Gastrocnemius medialis (tissue), 4 donors: ENCODE results near the gene UGT1A3. TPM values are rescaled to one million over a fixed set of nuclear protein-coding genes. Genes with fewer than 3 reads are reported as not detected.

Source experiments
- ATAC-seq, 2 donors: fragments of 150-250 bp; one replicate each; pipeline ENCODE4 v1.9.1; 2016
- DNase-seq, 2 donors: peaks; one replicate each; pipeline ENCODE4 v3.0.0-alpha.2; 2019
- H3K27ac ChIP-seq, 4 donors: fragments of 200-600 bp; sonication (generic); 1 replicate in 1 of 4; 2 replicates in 3 of 4; pipeline ENCODE4 v1.5.1; 2016 to 2018; ENCODE audit warnings: mild to moderate bottlenecking in 2 of 4, moderate library complexity in 1 of 4
- H3K27me3 ChIP-seq, 3 donors: fragments of 200-600 bp; sonication (generic) in 2 of 3; 1 replicate in 1 of 3; 2 replicates in 2 of 3; pipeline versions ENCODE4 v1.5.1 to v1.6.0; 2016 to 2019; ENCODE audit warnings: mild to moderate bottlenecking in 1 of 3, moderate library complexity in 1 of 3
- H3K36me3 ChIP-seq, 2 donors: fragments of 200-600 bp; sonication (generic) in 1 of 2; one replicate each; pipeline ENCODE4 v1.5.1; 2017 to 2018
- H3K4me1 ChIP-seq, 2 donors: fragments of 200-600 bp; sonication (generic) in 1 of 2; one replicate each; pipeline ENCODE4 v1.5.1; 2016 to 2017; ENCODE audit warnings: mild to moderate bottlenecking in 2 of 2
- H3K4me3 ChIP-seq, 4 donors: fragments of 200-600 bp; sonication (generic) in 3 of 4; 1 replicate in 1 of 4; 2 replicates in 3 of 4; pipeline ENCODE4 v1.5.1; 2016 to 2019; ENCODE audit warnings: mild to moderate bottlenecking in 2 of 4
- H3K9me3 ChIP-seq, 3 donors: fragments of 200-600 bp; sonication (generic) in 2 of 3; 1 replicate in 1 of 3; 2 replicates in 2 of 3; pipeline ENCODE4 v1.5.1; 2016 to 2019
- POLR2A ChIP-seq, 2 donors: fragments of 450-650 bp; IDR thresholded peaks; one replicate each; pipeline ENCODE4 v1.6.1; 2017; ENCODE audit warnings: antibody characterized with exemption in 2 of 2, mild to moderate bottlenecking in 2 of 2, moderate library complexity in 2 of 2
- in situ Hi-C, 4 donors: fragments of 200-750 bp; cut with MboI; loops; one replicate each; pipeline versions ENCODE4 v1.15.0 to v1.8.0; 2017; ENCODE audit warnings: low sequenced_read_pairs in 4 of 4
- intact Hi-C: fragments of 100-400 bp; cut with DNase I; formaldehyde crosslinking; loops from one replicate; pipeline ENCODE4 v1.15.1; 2023; ENCODE audit warnings: low total_unique reads
- total RNA-seq, 4 donors: library from RNA; depleted of rRNA; stranded (reverse); fragments of >200 nt; gene quantifications; one replicate each; pipeline versions ENCODE4 v1.1.0 to v1.2.3, GENCODE V29; 2016
- TF ChIP-seq, protein P1 (sequence below), 5 experiments: fragments of 450-650 bp in 3 of 5; fragments of 200-600 bp in 2 of 5; sonication (generic) in 2 of 5; IDR thresholded peaks in 4 of 5; conservative IDR thresholded peaks in 1 of 5; 1 replicate in 4 of 5; 2 replicates in 1 of 5; pipeline ENCODE4 v1.5.1; 2016 to 2019; ENCODE audit warnings: antibody characterized with exemption in 5 of 5, mild to moderate bottlenecking in 3 of 5, moderate library complexity in 3 of 5

The UGT1A3 gene
- total RNA-seq, 4 donors from 2014 or later, result 0.16 TPM; not detected in 3

DNA sequence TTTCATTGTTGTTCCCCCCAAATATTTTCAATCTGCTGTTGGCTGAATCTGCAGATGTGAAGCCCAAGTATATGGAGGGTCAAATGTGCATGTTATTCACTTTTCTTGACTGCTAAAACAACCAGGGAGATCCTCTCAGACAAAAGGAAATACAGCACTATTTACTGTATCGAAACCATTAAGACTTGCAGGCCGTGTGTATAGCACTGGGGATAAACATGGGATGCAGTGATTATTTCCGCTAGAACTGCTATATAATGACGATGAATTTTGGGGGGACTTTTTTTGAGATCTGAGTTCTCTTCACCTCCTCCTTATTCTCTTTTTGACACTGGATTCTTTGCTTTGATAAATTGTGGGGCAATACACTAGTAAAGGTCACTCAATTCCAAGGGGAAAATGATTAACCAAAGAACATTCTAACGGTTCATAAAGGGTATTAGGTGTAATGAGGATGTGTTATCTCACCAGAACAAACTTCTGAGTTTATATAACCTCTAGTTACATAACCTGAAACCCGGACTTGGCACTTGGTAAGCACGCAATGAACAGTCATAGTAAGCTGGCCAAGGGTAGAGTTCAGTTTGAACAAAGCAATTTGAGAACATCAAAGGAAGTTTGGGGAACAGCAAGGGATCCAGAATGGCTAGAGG lies 27.7 kb downstream of the UGT1A3 start:
- Histone ChIP-seq H3K4me3 (no peak overlapping the region), H3K4me1 (no peaks in the 10 kb centered on the region), H3K27ac (no peak overlapping the region), H3K36me3 (no peaks in the 10 kb centered on the region), H3K9me3 (no peaks in the 10 kb centered on the region), H3K27me3 (no peaks in the 10 kb centered on the region)
- DNase-seq (no peak), ATAC-seq (no peak)
- in situ Hi-C loops, result no loop called here
- intact Hi-C loops, result no loop called here
- TF ChIP-seq, protein P1, sequence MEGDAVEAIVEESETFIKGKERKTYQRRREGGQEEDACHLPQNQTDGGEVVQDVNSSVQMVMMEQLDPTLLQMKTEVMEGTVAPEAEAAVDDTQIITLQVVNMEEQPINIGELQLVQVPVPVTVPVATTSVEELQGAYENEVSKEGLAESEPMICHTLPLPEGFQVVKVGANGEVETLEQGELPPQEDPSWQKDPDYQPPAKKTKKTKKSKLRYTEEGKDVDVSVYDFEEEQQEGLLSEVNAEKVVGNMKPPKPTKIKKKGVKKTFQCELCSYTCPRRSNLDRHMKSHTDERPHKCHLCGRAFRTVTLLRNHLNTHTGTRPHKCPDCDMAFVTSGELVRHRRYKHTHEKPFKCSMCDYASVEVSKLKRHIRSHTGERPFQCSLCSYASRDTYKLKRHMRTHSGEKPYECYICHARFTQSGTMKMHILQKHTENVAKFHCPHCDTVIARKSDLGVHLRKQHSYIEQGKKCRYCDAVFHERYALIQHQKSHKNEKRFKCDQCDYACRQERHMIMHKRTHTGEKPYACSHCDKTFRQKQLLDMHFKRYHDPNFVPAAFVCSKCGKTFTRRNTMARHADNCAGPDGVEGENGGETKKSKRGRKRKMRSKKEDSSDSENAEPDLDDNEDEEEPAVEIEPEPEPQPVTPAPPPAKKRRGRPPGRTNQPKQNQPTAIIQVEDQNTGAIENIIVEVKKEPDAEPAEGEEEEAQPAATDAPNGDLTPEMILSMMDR (IDR thresholded peaks at IDR 0.05 in 4 of 5, conservative IDR thresholded peaks at IDR 0.05 in 1 of 5), result no peak
- TF ChIP-seq POLR2A (IDR thresholded peaks at IDR 0.05), result no peak

DNA sequence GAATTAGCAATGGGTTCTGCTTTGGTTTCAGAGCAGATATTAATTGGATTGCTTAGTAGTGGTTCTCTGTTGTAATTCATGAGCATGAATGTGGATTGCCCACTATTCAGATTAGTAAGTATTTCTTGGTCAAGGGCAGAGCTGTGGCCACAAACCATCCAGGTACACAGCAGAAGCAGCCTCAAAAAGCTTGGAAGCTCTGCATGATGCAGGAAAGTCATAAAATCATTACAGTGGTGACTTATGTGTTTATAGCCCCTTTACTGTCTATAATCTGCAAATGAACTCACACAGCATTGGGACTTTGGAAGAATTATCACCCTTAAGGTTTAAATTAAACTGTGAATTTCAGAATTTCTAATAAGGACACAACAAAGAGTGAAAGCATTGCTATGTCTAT lies 29.3 kb downstream of the UGT1A3 start:
- intact Hi-C loops (no loop called here), in situ Hi-C loops (no loop called here)
- Histone ChIP-seq H3K4me3 (no peak overlapping the region), H3K9me3 (no peaks in the 10 kb centered on the region), H3K27me3 (no peaks in the 10 kb centered on the region), H3K4me1 (no peaks in the 10 kb centered on the region), H3K27ac (no peak overlapping the region), H3K36me3 (no peaks in the 10 kb centered on the region)
- TF ChIP-seq, protein P1 (IDR thresholded peaks at IDR 0.05 in 4 of 5, conservative IDR thresholded peaks at IDR 0.05 in 1 of 5), result no peak
- TF ChIP-seq POLR2A (IDR thresholded peaks at IDR 0.05), result no peak
- ATAC-seq (no peak), DNase-seq (no peak)

DNA sequence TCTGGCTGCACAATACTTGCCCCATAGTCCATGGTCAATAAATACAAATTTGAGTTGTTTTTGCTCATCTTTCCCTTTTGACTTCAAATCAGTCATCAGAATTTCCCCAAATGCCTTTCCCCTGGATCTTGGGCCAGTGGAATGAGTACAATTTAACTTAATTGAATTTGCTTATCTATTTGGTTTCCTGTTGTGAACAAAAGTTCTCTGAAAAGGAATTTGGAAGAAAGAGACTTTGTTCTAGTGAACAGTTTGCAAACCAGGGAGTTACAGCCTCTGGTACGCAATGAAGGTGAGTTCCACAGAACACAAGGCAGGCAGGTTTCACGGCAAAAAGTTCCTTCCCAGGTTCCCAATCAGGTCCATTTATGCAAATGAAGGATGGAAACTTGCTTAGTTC lies 30.0 kb downstream of the UGT1A3 start:
- no peaks in the 10 kb centered on the region for H3K4me1 ChIP-seq
- no peaks in the 10 kb centered on the region for H3K9me3 ChIP-seq
- H3K4me3 ChIP-seq, result no peak overlapping the region
- no peak overlapping the region for H3K27ac ChIP-seq
- ATAC-seq (no peak), DNase-seq (no peak)
- in situ Hi-C loops (no loop called here), intact Hi-C loops (no loop called here)
- H3K27me3 ChIP-seq, result no peaks in the 10 kb centered on the region
- H3K36me3 ChIP-seq, result no peaks in the 10 kb centered on the region
- TF ChIP-seq POLR2A (IDR thresholded peaks at IDR 0.05), result no peak
- TF ChIP-seq, protein P1 (IDR thresholded peaks at IDR 0.05 in 4 of 5, conservative IDR thresholded peaks at IDR 0.05 in 1 of 5), result no peak

DNA sequence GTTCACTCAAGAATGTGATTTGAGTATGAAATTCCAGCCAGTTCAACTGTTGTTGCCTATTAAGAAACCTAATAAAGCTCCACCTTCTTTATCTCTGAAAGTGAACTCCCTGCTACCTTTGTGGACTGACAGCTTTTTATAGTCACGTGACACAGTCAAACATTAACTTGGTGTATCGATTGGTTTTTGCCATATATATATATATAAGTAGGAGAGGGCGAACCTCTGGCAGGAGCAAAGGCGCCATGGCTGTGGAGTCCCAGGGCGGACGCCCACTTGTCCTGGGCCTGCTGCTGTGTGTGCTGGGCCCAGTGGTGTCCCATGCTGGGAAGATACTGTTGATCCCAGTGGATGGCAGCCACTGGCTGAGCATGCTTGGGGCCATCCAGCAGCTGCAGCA lies 31.2 kb downstream of the UGT1A3 start, which contains the start of gene UGT1A1:
TSS of gene UGT1A1 (plus strand) at position 228 of the 400 bp plus-strand sequence. CDS start at position 246, 18 bp downstream.
- intact Hi-C loops, result no loop called here
- Histone ChIP-seq H3K4me1 (no peaks in the 10 kb centered on the region), H3K27ac (no peak within 1 kb of the TSS), H3K9me3 (no peaks in the 10 kb centered on the region), H3K4me3 (no peak within 1 kb of the TSS), H3K27me3 (no peaks in the 10 kb centered on the region), H3K36me3 (no peaks in the 10 kb centered on the region)
- no peak for TF ChIP-seq POLR2A (IDR thresholded peaks at IDR 0.05)
- TF ChIP-seq, protein P1 (IDR thresholded peaks at IDR 0.05 in 4 of 5, conservative IDR thresholded peaks at IDR 0.05 in 1 of 5), result no peak
- in situ Hi-C loops, result no loop called here
- no peak for DNase-seq
- no peak for ATAC-seq
